H1 (cell line): ENCODE results near the gene GPR25. TPM values are rescaled to one million over a fixed set of nuclear protein-coding genes. Genes with fewer than 3 reads are reported as not detected.

Source experiments
- BRCA1 ChIP-seq: IDR thresholded peaks from 2 replicates; pipeline ENCODE4 v1.6.1; 2012; ENCODE audit warnings: low read depth, low read length, improper control_type of control experiment
- CBX8 ChIP-seq: fragments of 300-800, 300-1000 bp; sonication (generic); IDR thresholded peaks from 2 replicates; pipeline ENCODE4 v1.7.1; 2016; ENCODE audit warnings: low read depth, low read length, borderline replicate concordance
- CREB1 ChIP-seq: IDR thresholded peaks from 2 replicates; pipeline ENCODE4 v1.6.1; 2012; ENCODE audit warnings: inconsistent platforms
- CTBP2 ChIP-seq: IDR thresholded peaks from 2 replicates; pipeline ENCODE4 v1.7.0; 2011; ENCODE audit warnings: borderline replicate concordance, mild to moderate bottlenecking, moderate library complexity, mixed read lengths, low read length; ENCODE audit not compliant: insufficient read depth, insufficient read length
- FOSL1 ChIP-seq: IDR thresholded peaks from 2 replicates; pipeline ENCODE4 v1.6.1; 2011; ENCODE audit warnings: mild to moderate bottlenecking, low read depth, low read length, moderate library complexity; ENCODE audit not compliant: insufficient read depth
- KDM1A ChIP-seq: fragments of 200-600, 300-600 bp; sonication (generic); IDR thresholded peaks from 2 replicates; pipeline ENCODE4 v1.7.1; 2016; ENCODE audit warnings: mild to moderate bottlenecking, low read length, borderline replicate concordance
- KDM4A ChIP-seq: IDR thresholded peaks from one replicate; pipeline ENCODE4 v1.7.1; 2012; ENCODE audit warnings: low read depth, mild to moderate bottlenecking, moderate library complexity, low read length, inconsistent platforms; ENCODE audit not compliant: severe bottlenecking
- KDM5A ChIP-seq: fragments of 200-600 bp; IDR thresholded peaks from 2 replicates; pipeline ENCODE4 v1.7.1; 2012; ENCODE audit warnings: mild to moderate bottlenecking, low read length, inconsistent platforms, mixed read lengths
- RAD21 ChIP-seq, 2 experiments: IDR thresholded peaks in 1 of 2; conservative IDR thresholded peaks in 1 of 2; 2 replicates each; pipeline ENCODE4 v1.6.1; 2011; ENCODE audit warnings: low read depth in 2 of 2, low read length in 2 of 2, improper control_type of control experiment in 1 of 2, inconsistent platforms in 1 of 2, mild to moderate bottlenecking in 1 of 2, moderate library complexity in 1 of 2
- TBP ChIP-seq: IDR thresholded peaks from 2 replicates; pipeline ENCODE4 v1.6.1; 2011; ENCODE audit warnings: low read depth, low read length, improper control_type of control experiment
- TEAD4 ChIP-seq: IDR thresholded peaks from 2 replicates; pipeline ENCODE4 v1.6.1; 2012; ENCODE audit warnings: low read depth, low read length, inconsistent platforms, mixed read lengths
- polyA plus RNA-seq, 7 experiments: library from polyadenylated mRNA; depleted of rRNA in 3 of 7; stranded (reverse) in 5 of 7; unstranded in 2 of 7; fragments of >200 nt in 5 of 7; fragments of 200-250 nt in 2 of 7; gene quantifications; 1 replicate in 5 of 7; 2 replicates in 1 of 7; 4 replicates in 1 of 7; pipeline versions ENCODE4 v1.2.1 to v1.2.3, GENCODE V29; 2011 to 2013; ENCODE audit warnings: missing spikeins in 2 of 7, mixed read lengths in 2 of 7
- total RNA-seq: library from RNA; stranded (reverse); fragmentation: NEBNext Ultra II Directional; extraction: Animal tissue kit (Norgen Biotek cat#: 25700); gene quantifications from 2 replicates; pipeline ENCODE4 v1.2.1, GENCODE V29; 2021
- TF ChIP-seq, protein P1 (sequence below): fragments of 300-600 bp; sonication (generic); IDR thresholded peaks from 2 replicates; pipeline ENCODE4 v1.7.1; 2012; ENCODE audit warnings: low read length, moderate library complexity, mild to moderate bottlenecking, inconsistent platforms; ENCODE audit not compliant: insufficient replicate concordance

GPR25 gene
- total and polyA plus RNA-seq, 2 of the 8 experiments (the other 6 are each of a cell fraction or from before 2014, with no cell fraction given): not detected

DNA sequence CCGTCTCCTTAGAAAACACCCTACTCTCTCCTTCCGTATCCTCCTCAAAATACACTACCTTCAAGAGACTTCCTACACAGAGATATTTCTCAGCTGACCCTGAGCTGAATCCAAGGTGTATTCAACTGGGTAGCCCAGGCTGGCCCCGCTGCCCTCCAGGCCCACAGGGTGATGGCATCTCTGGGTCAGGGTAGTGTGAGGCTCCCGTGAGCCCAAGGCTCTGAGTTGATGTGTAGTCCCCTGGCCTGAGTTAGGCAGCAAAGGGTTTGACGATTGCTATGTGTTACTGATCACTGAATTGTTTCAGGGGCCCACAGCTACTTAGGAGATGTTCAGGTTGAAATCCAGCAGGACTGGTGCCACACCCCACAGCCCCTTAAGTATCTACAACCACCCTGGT is 28.6 kb downstream of the GPR25 start (continued):
- TF ChIP-seq, protein P1, sequence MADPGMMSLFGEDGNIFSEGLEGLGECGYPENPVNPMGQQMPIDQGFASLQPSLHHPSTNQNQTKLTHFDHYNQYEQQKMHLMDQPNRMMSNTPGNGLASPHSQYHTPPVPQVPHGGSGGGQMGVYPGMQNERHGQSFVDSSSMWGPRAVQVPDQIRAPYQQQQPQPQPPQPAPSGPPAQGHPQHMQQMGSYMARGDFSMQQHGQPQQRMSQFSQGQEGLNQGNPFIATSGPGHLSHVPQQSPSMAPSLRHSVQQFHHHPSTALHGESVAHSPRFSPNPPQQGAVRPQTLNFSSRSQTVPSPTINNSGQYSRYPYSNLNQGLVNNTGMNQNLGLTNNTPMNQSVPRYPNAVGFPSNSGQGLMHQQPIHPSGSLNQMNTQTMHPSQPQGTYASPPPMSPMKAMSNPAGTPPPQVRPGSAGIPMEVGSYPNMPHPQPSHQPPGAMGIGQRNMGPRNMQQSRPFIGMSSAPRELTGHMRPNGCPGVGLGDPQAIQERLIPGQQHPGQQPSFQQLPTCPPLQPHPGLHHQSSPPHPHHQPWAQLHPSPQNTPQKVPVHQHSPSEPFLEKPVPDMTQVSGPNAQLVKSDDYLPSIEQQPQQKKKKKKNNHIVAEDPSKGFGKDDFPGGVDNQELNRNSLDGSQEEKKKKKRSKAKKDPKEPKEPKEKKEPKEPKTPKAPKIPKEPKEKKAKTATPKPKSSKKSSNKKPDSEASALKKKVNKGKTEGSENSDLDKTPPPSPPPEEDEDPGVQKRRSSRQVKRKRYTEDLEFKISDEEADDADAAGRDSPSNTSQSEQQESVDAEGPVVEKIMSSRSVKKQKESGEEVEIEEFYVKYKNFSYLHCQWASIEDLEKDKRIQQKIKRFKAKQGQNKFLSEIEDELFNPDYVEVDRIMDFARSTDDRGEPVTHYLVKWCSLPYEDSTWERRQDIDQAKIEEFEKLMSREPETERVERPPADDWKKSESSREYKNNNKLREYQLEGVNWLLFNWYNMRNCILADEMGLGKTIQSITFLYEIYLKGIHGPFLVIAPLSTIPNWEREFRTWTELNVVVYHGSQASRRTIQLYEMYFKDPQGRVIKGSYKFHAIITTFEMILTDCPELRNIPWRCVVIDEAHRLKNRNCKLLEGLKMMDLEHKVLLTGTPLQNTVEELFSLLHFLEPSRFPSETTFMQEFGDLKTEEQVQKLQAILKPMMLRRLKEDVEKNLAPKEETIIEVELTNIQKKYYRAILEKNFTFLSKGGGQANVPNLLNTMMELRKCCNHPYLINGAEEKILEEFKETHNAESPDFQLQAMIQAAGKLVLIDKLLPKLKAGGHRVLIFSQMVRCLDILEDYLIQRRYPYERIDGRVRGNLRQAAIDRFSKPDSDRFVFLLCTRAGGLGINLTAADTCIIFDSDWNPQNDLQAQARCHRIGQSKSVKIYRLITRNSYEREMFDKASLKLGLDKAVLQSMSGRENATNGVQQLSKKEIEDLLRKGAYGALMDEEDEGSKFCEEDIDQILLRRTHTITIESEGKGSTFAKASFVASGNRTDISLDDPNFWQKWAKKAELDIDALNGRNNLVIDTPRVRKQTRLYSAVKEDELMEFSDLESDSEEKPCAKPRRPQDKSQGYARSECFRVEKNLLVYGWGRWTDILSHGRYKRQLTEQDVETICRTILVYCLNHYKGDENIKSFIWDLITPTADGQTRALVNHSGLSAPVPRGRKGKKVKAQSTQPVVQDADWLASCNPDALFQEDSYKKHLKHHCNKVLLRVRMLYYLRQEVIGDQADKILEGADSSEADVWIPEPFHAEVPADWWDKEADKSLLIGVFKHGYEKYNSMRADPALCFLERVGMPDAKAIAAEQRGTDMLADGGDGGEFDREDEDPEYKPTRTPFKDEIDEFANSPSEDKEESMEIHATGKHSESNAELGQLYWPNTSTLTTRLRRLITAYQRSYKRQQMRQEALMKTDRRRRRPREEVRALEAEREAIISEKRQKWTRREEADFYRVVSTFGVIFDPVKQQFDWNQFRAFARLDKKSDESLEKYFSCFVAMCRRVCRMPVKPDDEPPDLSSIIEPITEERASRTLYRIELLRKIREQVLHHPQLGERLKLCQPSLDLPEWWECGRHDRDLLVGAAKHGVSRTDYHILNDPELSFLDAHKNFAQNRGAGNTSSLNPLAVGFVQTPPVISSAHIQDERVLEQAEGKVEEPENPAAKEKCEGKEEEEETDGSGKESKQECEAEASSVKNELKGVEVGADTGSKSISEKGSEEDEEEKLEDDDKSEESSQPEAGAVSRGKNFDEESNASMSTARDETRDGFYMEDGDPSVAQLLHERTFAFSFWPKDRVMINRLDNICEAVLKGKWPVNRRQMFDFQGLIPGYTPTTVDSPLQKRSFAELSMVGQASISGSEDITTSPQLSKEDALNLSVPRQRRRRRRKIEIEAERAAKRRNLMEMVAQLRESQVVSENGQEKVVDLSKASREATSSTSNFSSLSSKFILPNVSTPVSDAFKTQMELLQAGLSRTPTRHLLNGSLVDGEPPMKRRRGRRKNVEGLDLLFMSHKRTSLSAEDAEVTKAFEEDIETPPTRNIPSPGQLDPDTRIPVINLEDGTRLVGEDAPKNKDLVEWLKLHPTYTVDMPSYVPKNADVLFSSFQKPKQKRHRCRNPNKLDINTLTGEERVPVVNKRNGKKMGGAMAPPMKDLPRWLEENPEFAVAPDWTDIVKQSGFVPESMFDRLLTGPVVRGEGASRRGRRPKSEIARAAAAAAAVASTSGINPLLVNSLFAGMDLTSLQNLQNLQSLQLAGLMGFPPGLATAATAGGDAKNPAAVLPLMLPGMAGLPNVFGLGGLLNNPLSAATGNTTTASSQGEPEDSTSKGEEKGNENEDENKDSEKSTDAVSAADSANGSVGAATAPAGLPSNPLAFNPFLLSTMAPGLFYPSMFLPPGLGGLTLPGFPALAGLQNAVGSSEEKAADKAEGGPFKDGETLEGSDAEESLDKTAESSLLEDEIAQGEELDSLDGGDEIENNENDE: no peak
- TF ChIP-seq KDM1A (no peak), TEAD4 (no peak), CTBP2 (no peak), FOSL1 (no peak), RAD21 (IDR thresholded peaks at IDR 0.05 in 1 of 2, conservative IDR thresholded peaks at IDR 0.05 in 1 of 2; ENCODE audit: low read depth in 2 of 2, low read length in 2 of 2) (no peak), KDM5A (no peak), TBP (no peak), CREB1 (no peak), KDM4A (no peak), CBX8 (no peak), BRCA1 (no peak)
